Esophagus squamous epithelium (tissue), 4 donors: ENCODE results near the gene KRT15.

Experiments used
- POLR2A ChIP-seq, 4 donors: fragments of 450-650 bp; IDR thresholded peaks; one replicate each; pipeline ENCODE4 v1.6.1; 2017; ENCODE audit warnings: antibody characterized with exemption in 4 of 4, mild to moderate bottlenecking in 4 of 4, moderate library complexity in 3 of 4
- TF ChIP-seq, protein P1 (sequence below), 6 experiments: fragments of 450-650 bp in 4 of 6; fragments of 200-600 bp in 2 of 6; sonication (generic) in 2 of 6; IDR thresholded peaks; one replicate each; pipeline ENCODE4 v1.5.1; 2016 to 2019; ENCODE audit warnings: antibody characterized with exemption in 6 of 6, mild to moderate bottlenecking in 4 of 6, moderate library complexity in 4 of 6

DNA sequence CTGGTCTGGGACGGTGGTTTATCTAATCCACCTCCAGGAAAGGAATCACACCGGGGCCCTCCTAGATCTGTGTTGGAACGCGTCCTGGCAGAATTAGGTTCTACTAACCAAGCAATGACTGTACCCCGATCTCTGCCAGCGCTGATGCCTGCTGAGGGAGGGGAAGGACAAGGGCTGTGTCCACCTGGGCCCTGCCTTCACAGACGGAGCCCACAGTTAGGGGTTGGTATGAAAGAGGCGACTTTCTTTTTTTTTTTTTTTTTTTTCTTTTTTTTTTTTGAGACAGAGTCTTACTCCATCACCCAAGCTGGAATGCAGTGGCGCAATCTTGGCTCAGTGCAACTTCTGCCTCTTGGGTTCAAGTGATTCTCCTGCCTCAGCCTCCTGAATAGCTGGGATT is 19.3 kb upstream of the KRT15 start:
- TF ChIP-seq, protein P1, sequence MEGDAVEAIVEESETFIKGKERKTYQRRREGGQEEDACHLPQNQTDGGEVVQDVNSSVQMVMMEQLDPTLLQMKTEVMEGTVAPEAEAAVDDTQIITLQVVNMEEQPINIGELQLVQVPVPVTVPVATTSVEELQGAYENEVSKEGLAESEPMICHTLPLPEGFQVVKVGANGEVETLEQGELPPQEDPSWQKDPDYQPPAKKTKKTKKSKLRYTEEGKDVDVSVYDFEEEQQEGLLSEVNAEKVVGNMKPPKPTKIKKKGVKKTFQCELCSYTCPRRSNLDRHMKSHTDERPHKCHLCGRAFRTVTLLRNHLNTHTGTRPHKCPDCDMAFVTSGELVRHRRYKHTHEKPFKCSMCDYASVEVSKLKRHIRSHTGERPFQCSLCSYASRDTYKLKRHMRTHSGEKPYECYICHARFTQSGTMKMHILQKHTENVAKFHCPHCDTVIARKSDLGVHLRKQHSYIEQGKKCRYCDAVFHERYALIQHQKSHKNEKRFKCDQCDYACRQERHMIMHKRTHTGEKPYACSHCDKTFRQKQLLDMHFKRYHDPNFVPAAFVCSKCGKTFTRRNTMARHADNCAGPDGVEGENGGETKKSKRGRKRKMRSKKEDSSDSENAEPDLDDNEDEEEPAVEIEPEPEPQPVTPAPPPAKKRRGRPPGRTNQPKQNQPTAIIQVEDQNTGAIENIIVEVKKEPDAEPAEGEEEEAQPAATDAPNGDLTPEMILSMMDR (IDR thresholded peaks at IDR 0.05) = no peak
- no peak for TF ChIP-seq POLR2A (IDR thresholded peaks at IDR 0.05)
